Activated T-cell treated with anti-CD3 and anti-CD28 coated beads, Interleukin-2, amount 50 U/mL, for 4 hours (primary cell): ENCODE results near the gene EML5. TPM values are rescaled to one million over a fixed set of nuclear protein-coding genes. Genes with fewer than 3 reads are reported as not detected.

ENCODE experiments used
- ATAC-seq, 2 donors: fragments of 200-7000 bp; cut with Tn5 transposase; one replicate each; pipeline ENCODE4 v1.10.0; 2021
- DNase-seq: peaks from one replicate; pipeline ENCODE4 v3.0.0-alpha.2; 2020
- H3K27me3 Mint-ChIP-seq: one replicate; pipeline ENCODE4 v1.8.0; 2021; ENCODE audit warnings: low read depth, mixed read lengths
- H3K36me3 Mint-ChIP-seq: one replicate; pipeline ENCODE4 v1.8.0; 2022; ENCODE audit warnings: mixed read lengths; ENCODE audit not compliant: insufficient read depth
- H3K4me1 Mint-ChIP-seq: one replicate; pipeline ENCODE4 v1.8.0; 2021; ENCODE audit warnings: low read depth, mixed read lengths
- H3K4me3 Mint-ChIP-seq: one replicate; pipeline ENCODE4 v1.8.0; 2021; ENCODE audit warnings: mild to moderate bottlenecking, moderate library complexity, mixed read lengths
- H3K9me3 Mint-ChIP-seq: one replicate; pipeline ENCODE4 v1.8.0; 2021; ENCODE audit warnings: mixed read lengths
- total RNA-seq, 3 donors: library from RNA; stranded (reverse); gene quantifications; one replicate each; pipeline ENCODE4 v1.2.1, GENCODE V29; 2021

EML5 gene
- total RNA-seq: 1 to 10 TPM; 3.6 to 4.1 (median 4.0) TPM

- DNase-seq: peak; percentile 76
- Mint-ChIP-seq H3K27me3 (peaks cover 3% of the 10 kb centered on the region), H3K9me3 (no peaks in the 10 kb centered on the region), H3K36me3 (no peaks in the 10 kb centered on the region), H3K4me3 (peak within 1 kb of the TSS; percentile 88), H3K4me1 (peaks cover 28% of the 10 kb centered on the region)
- ATAC-seq: peak; percentile 83 to 89
These were observed at the start of gene EML5 for GRCh38 chr14:88792473-88793258. Gene EML5, minus strand, starts transcription at chr14:88792953. Its CDS starts 450 bp downstream, at chr14:88792503.

GRCh38 chr14:88842414-88842813 is 49.7 kb upstream of the EML5 start:
- no peak for DNase-seq
- no peak for ATAC-seq
- Mint-ChIP-seq H3K36me3 (peaks cover 8% of the 10 kb centered on the region), H3K4me3 (no peak overlapping the region), H3K4me1 (no peaks in the 10 kb centered on the region), H3K9me3 (no peaks in the 10 kb centered on the region), H3K27me3 (peaks cover 3% of the 10 kb centered on the region)

GRCh38 chr14:88841741-88842140 is 49.0 kb upstream of the EML5 start:
- no peaks in the 10 kb centered on the region for H3K4me1 Mint-ChIP-seq
- no peak overlapping the region for H3K4me3 Mint-ChIP-seq
- H3K27me3 Mint-ChIP-seq: peaks cover 7% of the 10 kb centered on the region
- H3K9me3 Mint-ChIP-seq: no peaks in the 10 kb centered on the region
- peaks cover 8% of the 10 kb centered on the region for H3K36me3 Mint-ChIP-seq
- no peak for ATAC-seq
- no peak for DNase-seq

- ATAC-seq (no peak), DNase-seq (no peak)
- H3K4me1 Mint-ChIP-seq: no peaks in the 10 kb centered on the region
- H3K27me3 Mint-ChIP-seq: peaks cover 7% of the 10 kb centered on the region
- H3K36me3 Mint-ChIP-seq: peaks cover 8% of the 10 kb centered on the region
- H3K9me3 Mint-ChIP-seq: no peaks in the 10 kb centered on the region
- no peak overlapping the region for H3K4me3 Mint-ChIP-seq
These were observed 48.2 kb upstream of the EML5 start for GRCh38 chr14:88840926-88841325.

- no peak for ATAC-seq
These were observed 45.3 kb upstream of the EML5 start for GRCh38 chr14:88838015-88838414.

GRCh38 chr14:88837495-88837894 is 44.7 kb upstream of the EML5 start:
- Mint-ChIP-seq H3K36me3 (peaks cover 7% of the 10 kb centered on the region), H3K9me3 (no peaks in the 10 kb centered on the region), H3K4me1 (no peaks in the 10 kb centered on the region), H3K4me3 (no peak overlapping the region), H3K27me3 (peaks cover 7% of the 10 kb centered on the region)
- no peak for ATAC-seq
- no peak for DNase-seq

More at GRCh38 chr14:88838015-88838414, 45.3 kb upstream of the EML5 start:
- peaks cover 8% of the 10 kb centered on the region for H3K36me3 Mint-ChIP-seq
- no peaks in the 10 kb centered on the region for H3K4me1 Mint-ChIP-seq
- no peak overlapping the region for H3K4me3 Mint-ChIP-seq
- no peaks in the 10 kb centered on the region for H3K9me3 Mint-ChIP-seq
- H3K27me3 Mint-ChIP-seq: peaks cover 7% of the 10 kb centered on the region
- DNase-seq: no peak

GRCh38 chr14:88835661-88836060 is 42.9 kb upstream of the EML5 start:
- Mint-ChIP-seq H3K4me1 (no peaks in the 10 kb centered on the region), H3K27me3 (peaks cover 7% of the 10 kb centered on the region), H3K4me3 (no peak overlapping the region), H3K9me3 (no peaks in the 10 kb centered on the region), H3K36me3 (no peaks in the 10 kb centered on the region)
- no peak for ATAC-seq
- DNase-seq: no peak

GRCh38 chr14:88834883-88835431 is 42.2 kb upstream of the EML5 start:
- ATAC-seq (no peak), DNase-seq (no peak)
- H3K36me3 Mint-ChIP-seq: no peaks in the 10 kb centered on the region
- H3K4me3 Mint-ChIP-seq: no peak overlapping the region
- peaks cover 7% of the 10 kb centered on the region for H3K27me3 Mint-ChIP-seq
- H3K4me1 Mint-ChIP-seq: no peaks in the 10 kb centered on the region
- H3K9me3 Mint-ChIP-seq: no peaks in the 10 kb centered on the region

- Mint-ChIP-seq H3K9me3 (no peaks in the 10 kb centered on the region), H3K4me3 (no peak overlapping the region), H3K4me1 (no peaks in the 10 kb centered on the region), H3K36me3 (no peaks in the 10 kb centered on the region), H3K27me3 (no peaks in the 10 kb centered on the region)
- ATAC-seq (no peak), DNase-seq (no peak)
These were observed 38.5 kb upstream of the EML5 start for GRCh38 chr14:88831284-88831683.

GRCh38 chr14:88829685-88830302 is 37.0 kb upstream of the EML5 start:
- H3K36me3 Mint-ChIP-seq: no peaks in the 10 kb centered on the region
- H3K4me3 Mint-ChIP-seq: no peak overlapping the region
- H3K27me3 Mint-ChIP-seq: no peaks in the 10 kb centered on the region
- peaks cover 7% of the 10 kb centered on the region for H3K4me1 Mint-ChIP-seq
- ATAC-seq (no peak), DNase-seq (no peak)
- no peaks in the 10 kb centered on the region for H3K9me3 Mint-ChIP-seq

GRCh38 chr14:88829188-88829587 is 36.4 kb upstream of the EML5 start:
- Mint-ChIP-seq H3K4me1 (peaks cover 7% of the 10 kb centered on the region), H3K9me3 (no peaks in the 10 kb centered on the region)

GRCh38 chr14:88825503-88825902 is 32.8 kb upstream of the EML5 start:
- Mint-ChIP-seq H3K9me3 (no peaks in the 10 kb centered on the region), H3K27me3 (no peaks in the 10 kb centered on the region), H3K36me3 (no peaks in the 10 kb centered on the region), H3K4me3 (peak overlapping the region; percentile 84), H3K4me1 (peaks cover 10% of the 10 kb centered on the region)
- DNase-seq: no peak
- no peak for ATAC-seq

More at GRCh38 chr14:88829188-88829587, 36.4 kb upstream of the EML5 start:
- no peak overlapping the region for H3K4me3 Mint-ChIP-seq
- no peaks in the 10 kb centered on the region for H3K36me3 Mint-ChIP-seq
- DNase-seq (no peak), ATAC-seq (no peak)
- no peaks in the 10 kb centered on the region for H3K27me3 Mint-ChIP-seq

- Mint-ChIP-seq H3K4me1 (peaks cover 10% of the 10 kb centered on the region), H3K4me3 (peak overlapping the region; percentile 84), H3K36me3 (no peaks in the 10 kb centered on the region), H3K9me3 (no peaks in the 10 kb centered on the region), H3K27me3 (no peaks in the 10 kb centered on the region)
- DNase-seq (no peak), ATAC-seq (no peak)
These were observed 32.3 kb upstream of the EML5 start for GRCh38 chr14:88825078-88825458.

GRCh38 chr14:88824314-88825077 is 31.7 kb upstream of the EML5 start, which contains the start of gene TTC8:
Gene TTC8, plus strand, starts transcription at chr14:88824651. Its CDS starts 57 bp downstream, at chr14:88824708.
- peaks cover under 1% of the 10 kb centered on the region for H3K27me3 Mint-ChIP-seq

More at GRCh38 chr14:88824314-88825077, 31.7 kb upstream of the EML5 start, which contains the start of gene TTC8:
- DNase-seq (peak; percentile 72), ATAC-seq (peak; percentile 97 to 98)
- Mint-ChIP-seq H3K4me1 (peaks cover 10% of the 10 kb centered on the region), H3K36me3 (no peaks in the 10 kb centered on the region), H3K9me3 (no peaks in the 10 kb centered on the region), H3K4me3 (peak within 1 kb of the TSS; percentile 84)
